HFFc6 (cell line): ENCODE data around the gene GJB1. TPM values are rescaled to one million over a fixed set of nuclear protein-coding genes. Genes with fewer than 3 reads are reported as not detected.

ENCODE experiments used
- DNase-seq: peaks from one replicate; pipeline ENCODE4 v3.0.0-alpha.2; 2018
- H3K27ac Mint-ChIP-seq: 2 replicates; pipeline ENCODE4 v1.8.0; 2020; ENCODE audit warnings: mild to moderate bottlenecking, mixed read lengths
- H3K27me3 Mint-ChIP-seq: 2 replicates; pipeline ENCODE4 v1.8.0; 2021; ENCODE audit warnings: mild to moderate bottlenecking, moderate library complexity, mixed read lengths; ENCODE audit not compliant: insufficient read depth
- H3K36me3 Mint-ChIP-seq: 2 replicates; pipeline ENCODE4 v1.8.0; 2021; ENCODE audit warnings: low read depth, mixed read lengths
- H3K4me1 Mint-ChIP-seq: 2 replicates; pipeline ENCODE4 v1.8.0; 2020; ENCODE audit warnings: low read depth, mixed read lengths
- H3K4me3 Mint-ChIP-seq: 2 replicates; pipeline ENCODE4 v1.8.0; 2020; ENCODE audit warnings: mild to moderate bottlenecking, moderate library complexity, mixed read lengths
- H3K9me3 Mint-ChIP-seq: 2 replicates; pipeline ENCODE4 v1.8.0; 2020; ENCODE audit warnings: mild to moderate bottlenecking, mixed read lengths
- total RNA-seq, 6 experiments: library from RNA; stranded (reverse); fragmentation: NEBNext Ultra II Directional; extraction: Animal tissue kit (Norgen Biotek cat#: 25700); gene quantifications; 2 replicates in 1 of 6; 3 replicates in 5 of 6; pipeline ENCODE4 v1.2.3, GENCODE V29; 2021
- TF ChIP-seq, protein P1 (sequence below): fragments of 200-600 bp; sonication (generic); IDR thresholded peaks from 2 replicates; pipeline ENCODE4 v1.5.0; 2021; ENCODE audit warnings: antibody characterized with exemption, mild to moderate bottlenecking

GJB1 gene
- total RNA-seq, 6 experiments from 2014 or later: not detected

DNA sequence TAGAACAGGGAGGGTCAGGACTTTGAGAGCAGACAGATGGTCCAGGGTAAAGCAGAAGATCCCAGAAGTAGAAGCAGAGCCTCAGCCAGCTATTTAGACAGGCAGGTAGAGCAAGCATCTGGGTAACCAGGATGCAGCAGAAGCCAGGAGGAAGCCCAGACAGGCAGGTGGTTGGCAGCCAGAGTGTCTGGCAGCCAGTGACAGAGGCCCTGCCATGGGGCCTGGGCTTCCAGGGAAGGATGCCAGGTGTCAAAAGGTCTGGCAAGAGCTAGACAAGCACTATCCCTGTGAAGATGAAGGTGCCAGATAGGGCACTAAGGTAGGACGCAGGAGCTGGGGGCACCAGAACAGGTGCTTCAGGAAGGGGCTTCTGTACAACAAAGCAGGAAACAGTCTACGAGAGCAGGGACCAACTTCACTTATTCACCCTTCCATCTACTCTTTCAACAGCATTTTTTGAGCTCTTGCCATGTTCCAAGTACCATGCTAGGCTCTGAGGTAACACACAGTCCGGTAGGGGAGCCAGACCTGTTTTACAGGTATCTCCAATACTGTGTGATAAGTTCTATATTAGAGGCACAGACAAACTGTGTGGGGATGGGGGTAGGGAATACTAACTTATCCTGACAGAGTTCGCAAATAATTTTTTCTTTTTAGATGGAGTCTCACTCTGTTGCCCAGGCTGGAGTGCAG lies 38.1 kb upstream of the GJB1 start:
- no peaks in the 10 kb centered on the region for H3K36me3 Mint-ChIP-seq
- H3K27me3 Mint-ChIP-seq: peaks cover 5% of the 10 kb centered on the region
- no peak for DNase-seq
- TF ChIP-seq, protein P1, sequence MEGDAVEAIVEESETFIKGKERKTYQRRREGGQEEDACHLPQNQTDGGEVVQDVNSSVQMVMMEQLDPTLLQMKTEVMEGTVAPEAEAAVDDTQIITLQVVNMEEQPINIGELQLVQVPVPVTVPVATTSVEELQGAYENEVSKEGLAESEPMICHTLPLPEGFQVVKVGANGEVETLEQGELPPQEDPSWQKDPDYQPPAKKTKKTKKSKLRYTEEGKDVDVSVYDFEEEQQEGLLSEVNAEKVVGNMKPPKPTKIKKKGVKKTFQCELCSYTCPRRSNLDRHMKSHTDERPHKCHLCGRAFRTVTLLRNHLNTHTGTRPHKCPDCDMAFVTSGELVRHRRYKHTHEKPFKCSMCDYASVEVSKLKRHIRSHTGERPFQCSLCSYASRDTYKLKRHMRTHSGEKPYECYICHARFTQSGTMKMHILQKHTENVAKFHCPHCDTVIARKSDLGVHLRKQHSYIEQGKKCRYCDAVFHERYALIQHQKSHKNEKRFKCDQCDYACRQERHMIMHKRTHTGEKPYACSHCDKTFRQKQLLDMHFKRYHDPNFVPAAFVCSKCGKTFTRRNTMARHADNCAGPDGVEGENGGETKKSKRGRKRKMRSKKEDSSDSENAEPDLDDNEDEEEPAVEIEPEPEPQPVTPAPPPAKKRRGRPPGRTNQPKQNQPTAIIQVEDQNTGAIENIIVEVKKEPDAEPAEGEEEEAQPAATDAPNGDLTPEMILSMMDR: no peak
- H3K9me3 Mint-ChIP-seq: no peaks in the 10 kb centered on the region
- H3K4me1 Mint-ChIP-seq: peaks cover 15% of the 10 kb centered on the region
- H3K27ac Mint-ChIP-seq: no peak overlapping the region
- H3K4me3 Mint-ChIP-seq: no peak overlapping the region

DNA sequence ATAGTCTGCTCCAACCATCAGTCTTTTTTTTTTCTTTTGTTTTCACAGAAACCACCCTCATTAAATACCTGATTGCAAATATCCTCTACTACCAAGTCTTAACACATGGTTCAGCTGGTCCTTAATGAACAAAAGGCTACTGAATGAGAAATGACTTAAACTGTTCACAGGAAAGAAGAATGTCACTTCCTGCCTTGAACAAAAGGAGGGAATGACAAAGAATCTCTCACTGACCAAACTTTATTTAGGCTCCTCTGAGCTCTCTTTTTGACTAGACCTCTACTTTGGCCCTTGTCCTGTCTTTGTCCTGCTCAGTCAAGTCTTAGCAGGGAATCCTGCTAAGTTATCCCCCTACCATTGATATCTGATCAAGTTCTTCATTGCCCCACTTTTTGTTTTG lies 31.8 kb upstream of the GJB1 start:
- no peak for DNase-seq
- TF ChIP-seq, protein P1: no peak
- H3K9me3 Mint-ChIP-seq: no peaks in the 10 kb centered on the region
- no peak overlapping the region for H3K27ac Mint-ChIP-seq
- no peaks in the 10 kb centered on the region for H3K36me3 Mint-ChIP-seq
- H3K4me3 Mint-ChIP-seq: no peak overlapping the region
- H3K27me3 Mint-ChIP-seq: peaks cover 2% of the 10 kb centered on the region
- peaks cover 5% of the 10 kb centered on the region for H3K4me1 Mint-ChIP-seq

DNA sequence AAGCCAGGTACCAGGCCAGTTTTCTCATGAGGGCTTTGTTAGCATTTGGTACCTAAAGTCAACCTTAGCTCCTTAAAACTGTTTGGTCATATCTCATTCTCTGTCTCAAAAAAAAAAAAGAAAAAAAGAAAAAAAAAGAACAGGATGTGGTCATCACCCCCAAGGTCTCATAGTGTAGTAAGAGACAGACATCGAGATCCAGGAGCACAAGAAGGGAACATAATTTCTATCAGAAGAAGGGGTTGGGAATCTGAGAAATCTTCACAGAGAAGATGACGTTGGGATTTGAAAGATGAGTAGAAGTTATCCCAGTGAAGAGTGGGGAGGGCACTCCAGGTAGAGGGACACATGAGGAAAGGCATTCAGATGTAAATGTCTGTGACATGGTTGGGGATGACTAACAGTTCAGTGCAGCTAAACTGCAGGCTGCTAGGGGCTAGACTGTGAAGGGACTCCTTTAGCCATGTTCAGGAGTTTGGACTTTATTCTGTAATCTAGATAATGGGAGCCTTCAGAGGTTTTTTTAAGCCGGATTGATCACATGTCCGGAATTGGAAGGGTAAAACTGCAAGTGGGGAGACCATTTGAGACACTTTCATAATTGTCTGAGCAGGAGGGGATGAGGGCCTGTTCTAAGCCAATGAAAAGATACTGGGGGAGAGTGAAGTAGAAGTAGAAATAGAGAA lies 26.9 kb upstream of the GJB1 start:
- no peak overlapping the region for H3K27ac Mint-ChIP-seq
- peaks cover 9% of the 10 kb centered on the region for H3K4me1 Mint-ChIP-seq
- H3K36me3 Mint-ChIP-seq: no peaks in the 10 kb centered on the region
- TF ChIP-seq, protein P1: no peak
- H3K27me3 Mint-ChIP-seq: no peaks in the 10 kb centered on the region
- H3K4me3 Mint-ChIP-seq: no peak overlapping the region
- no peak for DNase-seq
- no peaks in the 10 kb centered on the region for H3K9me3 Mint-ChIP-seq

GRCh38 chrX:71198066-71198465 lies 25.0 kb upstream of the GJB1 start:
- Mint-ChIP-seq H3K4me3 (no peak overlapping the region), H3K27me3 (peaks cover 3% of the 10 kb centered on the region; the same call in 1 of the 2 replicates), H3K27ac (no peak overlapping the region), H3K4me1 (peaks cover 9% of the 10 kb centered on the region), H3K9me3 (no peaks in the 10 kb centered on the region), H3K36me3 (no peaks in the 10 kb centered on the region)
- no peak for DNase-seq
- TF ChIP-seq, protein P1: no peak

GRCh38 chrX:71199252-71200008 lies 23.6 kb upstream of the GJB1 start:
- DNase-seq: no peak
- H3K36me3 Mint-ChIP-seq: no peaks in the 10 kb centered on the region
- peaks cover 3% of the 10 kb centered on the region; the same call in 1 of the 2 replicates for H3K27me3 Mint-ChIP-seq
- no peak overlapping the region for H3K4me3 Mint-ChIP-seq
- H3K9me3 Mint-ChIP-seq: no peaks in the 10 kb centered on the region
- peaks cover 9% of the 10 kb centered on the region for H3K4me1 Mint-ChIP-seq
- TF ChIP-seq, protein P1: no peak
- no peak overlapping the region for H3K27ac Mint-ChIP-seq
